Endothelial cell of umbilical vein (primary cell): ENCODE results near the gene ATP1A4. TPM values are rescaled to one million over a fixed set of nuclear protein-coding genes. Genes with fewer than 3 reads are reported as not detected.

Experiments used
- BruUV-seq: library from RNA; stranded (reverse); fragments of 400-500 nt; replicated peaks from 2 replicates; lab custom pipeline; 2021; lab: Mats Ljungman, UMichigan
- CTCF ChIA-PET: fragments of 300-600, 350-600 bp; sonication (Branson Sonifier 250); formaldehyde crosslinking; loops from one replicate; lab custom pipeline; 2021; ENCODE audit warnings: antibody characterized with exemption, inconsistent platforms; lab: Charles Lee
- POLR2A ChIA-PET: fragments of 300-600, 350-600 bp; sonication (Branson Sonifier 250); formaldehyde crosslinking; loops from one replicate; lab custom pipeline; 2021; ENCODE audit warnings: antibody characterized with exemption, inconsistent platforms; lab: Charles Lee
- DNase-seq: peaks from one replicate; pipeline ENCODE4 v3.0.0-alpha.2; 2011; ENCODE audit warnings: low read depth, low spot score
- FAIRE-seq: peaks from 2 replicates; lab custom pipeline; 2011; peaks lifted over from hg19 to GRCh38; lab: Jason Lieb, UNC
- H2AFZ ChIP-seq: 2 replicates; pipeline ENCODE4 v1.6.0; 2012; ENCODE audit warnings: low read depth, low read length, control low read depth, inconsistent platforms
- H3K27ac ChIP-seq: 2 replicates; pipeline ENCODE4 v1.5.1; 2011; ENCODE audit warnings: low read depth, mild to moderate bottlenecking, control low read depth, low read length, moderate library complexity; ENCODE audit not compliant: insufficient read depth
- H3K27me3 ChIP-seq, 2 experiments: 2 replicates each; pipeline versions ENCODE4 v1.6.0 to v1.6.1; 2011; ENCODE audit warnings: low read length in 2 of 2, mixed read lengths in 1 of 2; ENCODE audit not compliant: control insufficient read depth in 2 of 2, insufficient read depth in 2 of 2
- H3K36me3 ChIP-seq, 2 experiments: 2 replicates in 1 of 2; 3 replicates in 1 of 2; pipeline ENCODE4 v1.5.1; 2011; ENCODE audit warnings: low read length in 2 of 2, mild to moderate bottlenecking in 1 of 2, moderate library complexity in 1 of 2; ENCODE audit not compliant: control insufficient read depth in 2 of 2, insufficient read depth in 2 of 2; ENCODE audit errors: extremely low read depth in 1 of 2
- H3K4me1 ChIP-seq: 3 replicates; pipeline ENCODE4 v1.5.1; 2011; ENCODE audit warnings: mild to moderate bottlenecking, low read length; ENCODE audit not compliant: control insufficient read depth, insufficient read depth; ENCODE audit errors: extremely low read depth
- H3K4me2 ChIP-seq: 2 replicates; pipeline ENCODE4 v1.6.1; 2011; ENCODE audit warnings: low read length, control low read depth, mixed read lengths; ENCODE audit not compliant: insufficient read depth
- H3K4me3 ChIP-seq, 3 experiments: fragments of 200-600 bp in 1 of 3; sonication (generic), shearing (Covaris generic) in 1 of 3; replicated peaks in 1 of 3; 2 replicates each; pipeline ENCODE4 v1.5.1; 2011 to 2016; ENCODE audit warnings: control low read depth in 3 of 3, low read length in 3 of 3, mild to moderate bottlenecking in 2 of 3, inconsistent platforms in 1 of 3, low read depth in 1 of 3, moderate library complexity in 1 of 3; ENCODE audit not compliant: insufficient read depth in 1 of 3
- H3K79me2 ChIP-seq: 2 replicates; pipeline ENCODE4 v1.6.0; 2012; ENCODE audit warnings: low read length, inconsistent platforms; ENCODE audit not compliant: control insufficient read depth, insufficient read depth
- H3K9ac ChIP-seq: replicated peaks from 2 replicates; pipeline ENCODE3; 2011; ENCODE audit warnings: low read length, control low read depth; ENCODE audit not compliant: insufficient read depth; ENCODE audit errors: extremely low read depth
- H3K9me1 ChIP-seq: replicated peaks from 3 replicates; pipeline ENCODE4 v1.6.0; 2011; ENCODE audit warnings: mild to moderate bottlenecking, low read length; ENCODE audit not compliant: control insufficient read depth, insufficient read depth; ENCODE audit errors: extremely low read depth
- H3K9me3 ChIP-seq: replicated peaks from 2 replicates; pipeline ENCODE4 v1.5.1; 2012; ENCODE audit warnings: low read length, inconsistent platforms; ENCODE audit not compliant: control insufficient read depth, insufficient read depth
- H4K20me1 ChIP-seq: replicated peaks from 2 replicates; pipeline ENCODE3; 2011; ENCODE audit warnings: mild to moderate bottlenecking, low read length; ENCODE audit not compliant: control insufficient read depth, insufficient read depth; ENCODE audit errors: extremely low read depth
- EZH2 ChIP-seq: IDR thresholded peaks from 2 replicates; pipeline ENCODE4 v1.6.1; 2012; ENCODE audit warnings: borderline replicate concordance, low read depth, mild to moderate bottlenecking, moderate library complexity, low read length, inconsistent platforms; ENCODE audit not compliant: severe bottlenecking
- FOS ChIP-seq: IDR thresholded peaks from 2 replicates; pipeline ENCODE4 v1.6.1; 2011; ENCODE audit warnings: mild to moderate bottlenecking, low read length, moderate library complexity, borderline replicate concordance; ENCODE audit not compliant: insufficient read depth
- GATA2 ChIP-seq: IDR thresholded peaks from 2 replicates; pipeline ENCODE4 v1.7.0; 2011; ENCODE audit warnings: low read depth, mild to moderate bottlenecking, moderate library complexity, mixed read lengths, low read length; ENCODE audit not compliant: insufficient read length, insufficient read depth
- JUN ChIP-seq: IDR thresholded peaks from 2 replicates; pipeline ENCODE4 v1.6.1; 2011; ENCODE audit warnings: borderline replicate concordance, low read depth; ENCODE audit not compliant: insufficient read length, insufficient read depth
- MAX ChIP-seq: IDR thresholded peaks from 2 replicates; pipeline ENCODE4 v1.6.1; 2011; ENCODE audit not compliant: insufficient read depth, insufficient read length
- MYC ChIP-seq: IDR thresholded peaks from one replicate; pipeline ENCODE4 v1.6.1; 2011; ENCODE audit warnings: mild to moderate bottlenecking, low read depth, low read length
- POLR2A ChIP-seq: IDR thresholded peaks from 2 replicates; pipeline ENCODE4 v1.6.1; 2012; ENCODE audit warnings: low read depth, mild to moderate bottlenecking, control low read depth, low read length
- POLR2AphosphoS5 ChIP-seq: IDR thresholded peaks from 2 replicates; pipeline ENCODE4 v1.6.1; 2012; ENCODE audit warnings: low read depth, mild to moderate bottlenecking, control low read depth, low read length, moderate library complexity; ENCODE audit not compliant: insufficient read depth
- dilution Hi-C: fragments of 300-500 bp; cut with MboI; formaldehyde crosslinking; loops from one replicate; pipeline ENCODE4 v1.15.0; 2019; ENCODE audit warnings: low sequenced_read_pairs; ENCODE audit not compliant: extremely low pct_ligation_motif_present
- intact Hi-C: fragments of 100-400 bp; cut with micrococcal nuclease; formaldehyde crosslinking; loops from one replicate; pipeline ENCODE4 v1.10.0; 2022
- polyA plus RNA-seq, 4 experiments: library from polyadenylated mRNA; depleted of rRNA in 3 of 4; stranded (reverse) in 3 of 4; unstranded in 1 of 4; fragments of >200 nt; gene quantifications; 2 replicates each; pipeline versions ENCODE4 v1.2.1 to v1.2.3, GENCODE V29; 2011 to 2012; ENCODE audit warnings: missing spikeins in 1 of 4
- total RNA-seq: library from RNA; stranded (reverse); gene quantifications from 2 replicates; pipeline ENCODE4 v1.2.3, GENCODE V29; 2021
- TF ChIP-seq, protein P1 (sequence below), 2 donors: IDR thresholded peaks; 1 replicate in 1 of 2; 2 replicates in 1 of 2; pipeline ENCODE4 v1.5.1; 2011; ENCODE audit warnings: low read length in 2 of 2, mild to moderate bottlenecking in 2 of 2, moderate library complexity in 2 of 2, control low read depth in 1 of 2, inconsistent platforms in 1 of 2, low read depth in 1 of 2; ENCODE audit not compliant: insufficient read depth in 1 of 2; ENCODE audit errors: extremely low read depth in 1 of 2

ATP1A4 gene
- total and polyA plus RNA-seq, 2 donors (not counting 3 experiments of a cell fraction or from before 2014, with no cell fraction given) = not detected

DNA sequence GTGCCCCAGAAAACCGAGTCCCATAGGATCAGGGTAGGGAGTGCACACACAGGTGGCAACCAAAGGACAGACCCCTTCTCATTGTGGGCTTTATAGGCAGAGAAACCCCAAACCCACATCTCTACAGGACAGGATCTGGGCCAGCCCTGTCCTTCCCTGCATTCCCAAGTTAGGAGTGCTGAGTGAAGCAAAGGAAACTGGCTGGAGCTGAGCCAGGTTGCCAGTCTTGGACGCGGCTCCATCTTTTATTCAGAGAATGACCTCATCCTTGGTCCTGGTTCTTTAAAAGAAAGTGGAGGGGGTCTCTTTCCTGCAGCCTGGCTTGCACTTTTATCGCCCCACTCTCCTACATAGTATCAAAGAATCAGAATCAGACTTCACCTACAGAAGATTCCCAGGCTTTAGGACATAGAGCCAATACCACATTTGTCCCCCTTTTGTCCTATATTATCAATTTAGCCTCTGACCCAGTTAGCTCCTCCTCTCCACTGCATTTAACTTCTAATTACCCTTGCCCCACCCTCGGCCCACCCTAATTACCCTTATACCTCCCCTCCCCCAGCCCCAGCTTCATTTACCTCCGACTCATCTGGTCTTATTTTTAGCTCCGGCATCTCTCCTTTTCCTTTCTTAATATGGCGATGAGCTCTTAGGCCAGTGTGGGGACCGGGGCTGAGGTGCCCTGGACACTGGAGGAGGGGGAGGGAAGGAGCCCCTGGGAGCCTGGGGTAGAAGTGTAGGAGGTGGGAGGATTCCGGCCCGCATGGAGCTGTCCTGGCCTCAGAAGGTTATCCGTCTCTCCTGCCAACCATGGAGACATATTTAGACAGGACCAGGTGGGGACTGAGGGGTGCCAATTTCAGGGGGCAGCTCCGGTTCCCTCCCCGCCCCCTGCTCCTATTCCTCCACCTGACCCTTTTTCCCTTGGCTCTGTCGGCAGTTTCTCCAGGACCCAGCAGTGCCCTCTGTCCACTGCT is 38.5 kb downstream of the ATP1A4 start, which contains the start of gene CASQ1:
CASQ1 (plus strand) TSS at position 927 of the 977 bp plus-strand sequence. CDS start 177 bp downstream, outside the sequence.
- Histone ChIP-seq H3K9me3 (no peaks in the 10 kb centered on the region), H4K20me1 (no peaks in the 10 kb centered on the region), H2AFZ (peak within 1 kb of the TSS; percentile 22), H3K9me1 (no peaks in the 10 kb centered on the region), H3K27me3 (peaks cover 0 to 4% of the 10 kb centered on the region in 2 experiments), H3K4me1 (peaks cover 5% of the 10 kb centered on the region), H3K4me3 (no peak within 1 kb of the TSS), H3K27ac (no peak within 1 kb of the TSS), H3K79me2 (no peaks in the 10 kb centered on the region), H3K36me3 (no peaks in the 10 kb centered on the region), H3K9ac (no peak within 1 kb of the TSS), H3K4me2 (no peak within 1 kb of the TSS)
- FAIRE-seq (peak; percentile 93), DNase-seq (peak; percentile 67)
- CTCF ChIA-PET = interaction anchor here (0.5 to 5.7 kb wide), 17 partner anchors 11 to 373 kb away, joined by 3 to 511 read pairs (median 3); partner anchors contain the start of gene PEX19
- BruUV-seq = no TSS peak
- intact Hi-C loops = loop anchor here (1.0 kb wide), 1 partner anchor 28 kb away; no protein-coding TSS in a partner anchor
- POLR2A ChIA-PET = no interaction called here
- no peak for TF ChIP-seq MAX
- TF ChIP-seq JUN = peak; percentile 39
- dilution Hi-C loops = no loop called here

DNA sequence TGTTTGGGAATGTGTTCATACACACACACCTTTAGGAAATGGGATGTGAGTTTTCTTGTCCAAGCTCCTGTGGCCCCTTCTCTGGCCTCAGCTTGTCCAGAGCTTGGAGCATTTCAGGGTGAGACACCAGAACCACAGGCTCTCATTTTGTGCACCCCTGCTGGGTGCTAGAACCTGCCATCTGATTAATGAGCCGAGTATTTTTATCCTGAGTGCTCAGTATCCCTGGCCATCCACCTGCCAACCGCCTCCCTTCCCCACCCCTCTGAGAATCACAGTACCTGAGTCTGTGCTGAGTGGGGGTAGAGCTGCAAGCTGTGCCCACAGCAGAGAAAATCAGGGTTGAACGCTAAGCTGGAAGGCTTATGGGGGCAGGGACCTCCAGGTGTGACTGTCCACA is 40.4 kb downstream of the ATP1A4 start:
- CTCF ChIA-PET = interaction anchor here (2.3 to 5.7 kb wide), 5 partner anchors 29 to 99 kb away, joined by 9 to 511 read pairs (median 205); partner anchors contain the start of gene PEX19
- peaks cover 5% of the 10 kb centered on the region for H3K4me1 ChIP-seq
- H3K79me2 ChIP-seq = no peaks in the 10 kb centered on the region
- peaks cover 0 to 3% of the 10 kb centered on the region in 2 experiments for H3K27me3 ChIP-seq
- no peaks in the 10 kb centered on the region for H3K9me3 ChIP-seq
- no peak overlapping the region for H2AFZ ChIP-seq
- POLR2A ChIA-PET = no interaction called here
- H3K4me3 ChIP-seq = no peak overlapping the region
- no peaks in the 10 kb centered on the region for H3K9me1 ChIP-seq
- dilution Hi-C loops = no loop called here
- H3K4me2 ChIP-seq = no peak overlapping the region
- BruUV-seq = no TSS peak
- no peaks in the 10 kb centered on the region for H4K20me1 ChIP-seq
- TF ChIP-seq EZH2 (no peak), GATA2 (no peak), FOS (no peak), POLR2A (no peak), POLR2AphosphoS5 (no peak), JUN (no peak), MAX (no peak), MYC (no peak)
- TF ChIP-seq, protein P1, sequence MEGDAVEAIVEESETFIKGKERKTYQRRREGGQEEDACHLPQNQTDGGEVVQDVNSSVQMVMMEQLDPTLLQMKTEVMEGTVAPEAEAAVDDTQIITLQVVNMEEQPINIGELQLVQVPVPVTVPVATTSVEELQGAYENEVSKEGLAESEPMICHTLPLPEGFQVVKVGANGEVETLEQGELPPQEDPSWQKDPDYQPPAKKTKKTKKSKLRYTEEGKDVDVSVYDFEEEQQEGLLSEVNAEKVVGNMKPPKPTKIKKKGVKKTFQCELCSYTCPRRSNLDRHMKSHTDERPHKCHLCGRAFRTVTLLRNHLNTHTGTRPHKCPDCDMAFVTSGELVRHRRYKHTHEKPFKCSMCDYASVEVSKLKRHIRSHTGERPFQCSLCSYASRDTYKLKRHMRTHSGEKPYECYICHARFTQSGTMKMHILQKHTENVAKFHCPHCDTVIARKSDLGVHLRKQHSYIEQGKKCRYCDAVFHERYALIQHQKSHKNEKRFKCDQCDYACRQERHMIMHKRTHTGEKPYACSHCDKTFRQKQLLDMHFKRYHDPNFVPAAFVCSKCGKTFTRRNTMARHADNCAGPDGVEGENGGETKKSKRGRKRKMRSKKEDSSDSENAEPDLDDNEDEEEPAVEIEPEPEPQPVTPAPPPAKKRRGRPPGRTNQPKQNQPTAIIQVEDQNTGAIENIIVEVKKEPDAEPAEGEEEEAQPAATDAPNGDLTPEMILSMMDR (IDR thresholded peaks at IDR 0.05; ENCODE audit: extremely low read depth in 1 of 2, insufficient read depth in 1 of 2, low read depth in 1 of 2, low read length in 2 of 2) = no peak
- no peak for DNase-seq
- no peak for FAIRE-seq
- H3K36me3 ChIP-seq = no peaks in the 10 kb centered on the region
- no peak overlapping the region for H3K27ac ChIP-seq
- H3K9ac ChIP-seq = no peak overlapping the region
- intact Hi-C loops = no loop called here
